CD4-positive, alpha-beta T cell (primary cell): ENCODE data around the gene ERCC8. TPM values are rescaled to one million over a fixed set of nuclear protein-coding genes. Genes with fewer than 3 reads are reported as not detected.
A peak's percentile ranks its signal among the peaks of the same experiment; 100 is the strongest.

Experiments
- ATAC-seq: fragments of 200-7000 bp; cut with Tn5 transposase; one replicate; pipeline ENCODE4 v1.10.0; 2022; ENCODE audit warnings: mild to moderate bottlenecking; ENCODE audit not compliant: poor library complexity
- CTCF ChIA-PET: fragments of 350-600 bp; sonication (Branson Sonifier 250); formaldehyde crosslinking; loops from one replicate; lab custom pipeline; 2021; ENCODE audit warnings: antibody characterized with exemption, inconsistent platforms; lab: Charles Lee
- POLR2A ChIA-PET: fragments of 350-600 bp; sonication (Branson Sonifier 250); formaldehyde crosslinking; loops from one replicate; lab custom pipeline; 2021; ENCODE audit warnings: antibody characterized with exemption, inconsistent platforms; lab: Charles Lee
- DNase-seq, 14 experiments: peaks; one replicate each; pipeline ENCODE4 v3.0.0-alpha.2; 2013 to 2020; ENCODE audit warnings: mixed read lengths in 2 of 14
- H3K27ac ChIP-seq, 2 donors: one replicate each; pipeline versions ENCODE4 v1.5.1 to v1.7.0; 2013; ENCODE audit warnings: low read length in 2 of 2, low read depth in 1 of 2, mild to moderate bottlenecking in 1 of 2
- H3K27me3 ChIP-seq, 2 experiments: 1 replicate in 1 of 2; 2 replicates in 1 of 2; pipeline versions ENCODE4 v1.6.1 to v1.7.0; 2013; ENCODE audit warnings: low read length in 2 of 2, control low read depth in 1 of 2, mild to moderate bottlenecking in 1 of 2, moderate library complexity in 1 of 2; ENCODE audit not compliant: insufficient read depth in 2 of 2, control insufficient read depth in 1 of 2
- H3K36me3 ChIP-seq: one replicate; pipeline ENCODE4 v1.6.1; 2013; ENCODE audit warnings: low read length, control low read depth; ENCODE audit not compliant: insufficient read depth
- H3K4me1 ChIP-seq: one replicate; pipeline ENCODE4 v1.6.1; 2013; ENCODE audit warnings: low read length, control low read depth; ENCODE audit not compliant: insufficient read depth
- H3K4me3 ChIP-seq: one replicate; pipeline ENCODE4 v1.5.1; 2013; ENCODE audit warnings: mild to moderate bottlenecking, low read length, moderate library complexity
- H3K9me3 ChIP-seq, 2 experiments: 1 replicate in 1 of 2; 2 replicates in 1 of 2; pipeline versions ENCODE4 v1.6.1 to v1.7.0; 2013; ENCODE audit warnings: low read length in 2 of 2, mild to moderate bottlenecking in 2 of 2, control low read depth in 1 of 2, moderate library complexity in 1 of 2; ENCODE audit not compliant: control insufficient read depth in 1 of 2, insufficient read depth in 1 of 2
- H3K27ac Mint-ChIP-seq: one replicate; pipeline ENCODE4 v1.8.0; 2020; ENCODE audit warnings: mixed read lengths
- H3K27me3 Mint-ChIP-seq: one replicate; pipeline ENCODE4 v1.8.0; 2021; ENCODE audit warnings: mixed read lengths
- H3K36me3 Mint-ChIP-seq: one replicate; pipeline ENCODE4 v1.8.0; 2021; ENCODE audit warnings: low read depth, mixed read lengths
- H3K4me1 Mint-ChIP-seq: one replicate; pipeline ENCODE4 v1.8.0; 2021; ENCODE audit warnings: low read depth, mixed read lengths
- H3K4me3 Mint-ChIP-seq: one replicate; pipeline ENCODE4 v1.8.0; 2020; ENCODE audit warnings: mild to moderate bottlenecking, mixed read lengths
- H3K9me3 Mint-ChIP-seq: one replicate; pipeline ENCODE4 v1.8.0; 2020; ENCODE audit warnings: mixed read lengths
- intact Hi-C, 2 experiments: fragments of 100-400 bp; cut with DNase I in 1 of 2; cut with micrococcal nuclease in 1 of 2; formaldehyde crosslinking; loops; one replicate each; pipeline versions ENCODE4 v1.15.1 to v1.9.0; 2023 to 2025; cut with DNase I, micrococcal nuclease
- total RNA-seq, 174 experiments: library from RNA in 2 of 174; stranded (reverse) in 2 of 174; gene quantifications; one replicate each; pipeline ENCODE4 v1.2.3 and lab custom pipeline; 2021 to 2026
- TF ChIP-seq, protein P1 (sequence below): fragments of 200-600 bp; IDR thresholded peaks from one replicate; pipeline ENCODE4 v1.8.0; 2022; ENCODE audit warnings: antibody characterized with exemption, mild to moderate bottlenecking

The ERCC8 gene
- total RNA-seq, 2 experiments from 2014 or later: 2.6 to 3.7 TPM

DNA sequence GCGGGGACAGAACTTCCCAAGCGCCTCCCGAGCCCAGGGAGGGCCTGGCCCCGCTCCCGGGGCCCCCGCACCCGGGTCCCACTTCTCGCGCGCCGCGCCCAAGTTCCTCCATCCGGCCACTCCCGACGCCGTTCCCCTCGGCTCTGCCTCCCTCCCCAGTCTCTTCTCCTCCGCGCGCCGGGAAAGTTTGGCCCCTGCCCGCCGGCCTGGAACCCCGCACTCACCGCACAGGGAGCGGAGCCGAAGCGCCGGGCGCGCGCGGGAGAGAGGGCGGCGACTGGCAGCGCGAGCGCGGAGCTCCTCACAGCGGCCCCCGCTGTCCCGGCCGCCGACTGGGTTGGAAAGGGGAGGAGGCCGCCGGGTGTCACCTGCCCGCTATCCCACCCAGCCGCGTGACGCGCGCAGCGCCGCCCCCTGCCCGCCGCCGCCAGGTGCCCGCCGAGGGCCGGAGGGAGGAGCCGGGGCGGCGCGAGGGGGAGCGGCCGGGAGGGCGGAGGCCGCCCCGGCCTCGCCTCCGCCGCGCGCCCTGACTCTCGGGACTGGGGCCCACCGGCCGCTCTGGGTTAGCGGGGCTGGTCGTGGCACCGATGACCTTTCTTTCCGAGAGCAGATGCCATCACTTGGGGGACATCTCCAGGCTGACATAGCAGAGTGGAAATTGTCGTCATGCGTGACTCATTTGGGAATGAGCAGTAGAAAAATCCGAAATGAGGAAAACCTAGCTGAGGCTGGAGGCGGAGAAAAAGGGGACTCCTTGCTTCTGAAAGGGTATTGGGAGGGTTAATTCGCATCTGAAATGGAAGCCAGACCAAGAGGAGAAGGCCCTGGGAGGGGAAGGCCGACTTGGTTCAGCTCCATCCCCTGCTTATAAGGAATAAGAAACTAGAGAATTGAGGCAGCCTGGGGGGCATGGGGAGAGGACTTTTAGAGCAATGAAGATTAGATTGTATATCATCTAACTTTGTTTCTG lies 100.6 kb downstream of the ERCC8 start, which contains the start of gene ELOVL7:
Gene ELOVL7 (minus strand): TSS at position 334 of the 970 bp plus-strand sequence. CDS start 56,872 bp downstream, outside the sequence.
- intact Hi-C loops: no loop called here
- Mint-ChIP-seq H3K9me3 (no peaks in the 10 kb centered on the region), H3K36me3 (no peaks in the 10 kb centered on the region), H3K27me3 (peaks cover 62% of the 10 kb centered on the region), H3K4me1 (peaks cover 9% of the 10 kb centered on the region), H3K27ac (no peak within 1 kb of the TSS), H3K4me3 (peak within 1 kb of the TSS; percentile 66)
- Histone ChIP-seq H3K4me1 (peaks cover 13% of the 10 kb centered on the region), H3K4me3 (no peak within 1 kb of the TSS), H3K27me3 (peaks cover 29 to 65% of the 10 kb centered on the region in 2 experiments), H3K9me3 (peaks cover 0 to 5% of the 10 kb centered on the region in 2 experiments), H3K36me3 (no peaks in the 10 kb centered on the region), H3K27ac (no peak within 1 kb of the TSS)
- CTCF ChIA-PET: interaction anchor here (0.6 kb wide), 1 partner anchor 928 kb away, joined by 4 read pairs; no protein-coding TSS in a partner anchor
- ATAC-seq: peak; percentile 37
- POLR2A ChIA-PET: no interaction called here
- TF ChIP-seq, protein P1, sequence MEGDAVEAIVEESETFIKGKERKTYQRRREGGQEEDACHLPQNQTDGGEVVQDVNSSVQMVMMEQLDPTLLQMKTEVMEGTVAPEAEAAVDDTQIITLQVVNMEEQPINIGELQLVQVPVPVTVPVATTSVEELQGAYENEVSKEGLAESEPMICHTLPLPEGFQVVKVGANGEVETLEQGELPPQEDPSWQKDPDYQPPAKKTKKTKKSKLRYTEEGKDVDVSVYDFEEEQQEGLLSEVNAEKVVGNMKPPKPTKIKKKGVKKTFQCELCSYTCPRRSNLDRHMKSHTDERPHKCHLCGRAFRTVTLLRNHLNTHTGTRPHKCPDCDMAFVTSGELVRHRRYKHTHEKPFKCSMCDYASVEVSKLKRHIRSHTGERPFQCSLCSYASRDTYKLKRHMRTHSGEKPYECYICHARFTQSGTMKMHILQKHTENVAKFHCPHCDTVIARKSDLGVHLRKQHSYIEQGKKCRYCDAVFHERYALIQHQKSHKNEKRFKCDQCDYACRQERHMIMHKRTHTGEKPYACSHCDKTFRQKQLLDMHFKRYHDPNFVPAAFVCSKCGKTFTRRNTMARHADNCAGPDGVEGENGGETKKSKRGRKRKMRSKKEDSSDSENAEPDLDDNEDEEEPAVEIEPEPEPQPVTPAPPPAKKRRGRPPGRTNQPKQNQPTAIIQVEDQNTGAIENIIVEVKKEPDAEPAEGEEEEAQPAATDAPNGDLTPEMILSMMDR: no peak
- peak in 7 of 14 experiments; percentile 2 to 42 (median 8) for DNase-seq

DNA sequence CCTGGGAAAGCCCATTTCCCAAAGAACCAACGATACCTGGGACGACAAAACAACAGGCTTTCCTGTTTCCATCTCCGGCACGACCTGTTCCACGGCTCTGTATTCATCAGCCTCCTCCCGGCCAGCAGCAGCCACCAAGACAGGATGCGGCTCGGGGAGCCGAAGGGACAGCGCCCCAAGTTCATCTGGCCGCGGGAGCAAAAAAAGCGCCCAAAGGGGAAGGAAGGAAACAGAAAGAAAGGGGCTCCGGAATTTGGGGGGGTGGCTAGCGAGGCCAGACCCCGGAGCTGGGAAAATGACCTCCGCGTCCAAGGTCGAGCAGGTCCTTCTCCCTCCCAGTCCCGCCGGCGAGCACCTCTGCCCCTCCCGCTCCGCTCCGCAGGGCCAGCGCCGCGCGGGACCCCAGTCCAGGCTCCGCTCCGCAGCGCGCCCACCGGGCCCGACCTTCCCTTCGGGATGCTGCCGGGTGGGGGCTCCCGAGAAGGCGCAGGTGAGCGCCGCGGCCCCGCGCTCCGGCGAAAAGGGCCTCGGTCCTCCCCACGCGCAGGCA lies 101.4 kb downstream of the ERCC8 start:
- peak overlapping the region; percentile 22 for H3K4me3 Mint-ChIP-seq
- ChIA-PET POLR2A (no interaction called here), CTCF (interaction anchor here (0.6 kb wide), 1 partner anchor 927 kb away, joined by 4 read pairs; no protein-coding TSS in a partner anchor)
- H3K4me1 Mint-ChIP-seq: peaks cover 9% of the 10 kb centered on the region
- intact Hi-C loops: no loop called here
- Histone ChIP-seq H3K27ac (no peak overlapping the region), H3K9me3 (peaks cover 0 to 5% of the 10 kb centered on the region in 2 experiments), H3K4me3 (no peak overlapping the region), H3K27me3 (peaks cover 29 to 65% of the 10 kb centered on the region in 2 experiments), H3K36me3 (no peaks in the 10 kb centered on the region), H3K4me1 (peaks cover 13% of the 10 kb centered on the region)
- ATAC-seq (no peak), DNase-seq (no peak)
- H3K27me3 Mint-ChIP-seq: peaks cover 62% of the 10 kb centered on the region
- no peaks in the 10 kb centered on the region for H3K9me3 Mint-ChIP-seq
- no peaks in the 10 kb centered on the region for H3K36me3 Mint-ChIP-seq
- H3K27ac Mint-ChIP-seq: no peak overlapping the region
- TF ChIP-seq, protein P1: no peak

DNA sequence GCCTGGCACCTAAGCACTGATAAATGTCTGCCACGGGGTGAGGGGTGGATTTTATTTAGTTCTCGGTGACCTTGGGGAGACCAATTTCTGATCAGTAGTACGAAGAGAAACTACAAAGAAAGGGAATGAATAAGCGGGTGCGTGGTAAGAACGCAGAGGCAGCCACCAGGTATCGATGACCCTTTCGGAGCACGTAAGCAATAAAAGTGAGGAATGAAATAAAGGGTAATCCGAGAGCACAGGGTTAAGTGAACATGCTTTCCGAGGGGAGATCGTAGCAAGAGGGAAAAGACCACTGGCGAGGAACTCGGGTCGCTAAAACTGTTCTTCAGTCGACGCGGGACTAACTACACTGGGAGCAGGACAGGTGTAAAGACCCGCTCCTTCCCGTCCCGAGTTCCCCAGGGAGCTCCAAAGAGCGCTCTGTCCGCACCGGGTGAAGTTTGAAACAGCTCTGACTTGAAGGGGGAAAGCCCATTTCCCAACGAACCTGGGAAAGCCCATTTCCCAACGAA lies 101.9 kb downstream of the ERCC8 start:
- Histone ChIP-seq H3K4me3 (no peak overlapping the region), H3K36me3 (no peaks in the 10 kb centered on the region), H3K27me3 (peaks cover 29 to 65% of the 10 kb centered on the region in 2 experiments), H3K4me1 (peaks cover 13% of the 10 kb centered on the region), H3K27ac (no peak overlapping the region), H3K9me3 (peaks cover 0 to 5% of the 10 kb centered on the region in 2 experiments)
- POLR2A ChIA-PET: no interaction called here
- CTCF ChIA-PET: no interaction called here
- ATAC-seq (no peak), DNase-seq (no peak)
- TF ChIP-seq, protein P1: no peak
- no peaks in the 10 kb centered on the region for H3K9me3 Mint-ChIP-seq
- intact Hi-C loops: no loop called here
- H3K4me1 Mint-ChIP-seq: peaks cover 9% of the 10 kb centered on the region
- peak overlapping the region; percentile 22 for H3K4me3 Mint-ChIP-seq
- peaks cover 62% of the 10 kb centered on the region for H3K27me3 Mint-ChIP-seq
- no peaks in the 10 kb centered on the region for H3K36me3 Mint-ChIP-seq
- no peak overlapping the region for H3K27ac Mint-ChIP-seq
